Lower lobe of right lung (tissue), 2 donors: ENCODE results near the gene AGPAT3. TPM values are rescaled to one million over a fixed set of nuclear protein-coding genes. Genes with fewer than 3 reads are reported as not detected.
A peak's percentile ranks its signal among the peaks of the same experiment; 100 is the strongest.

Experiments
- ATAC-seq, 2 donors: fragments of 200-7000 bp; cut with Tn5 transposase; one replicate each; pipeline ENCODE4 v1.9.1; 2020 to 2022; ENCODE audit warnings: mild to moderate bottlenecking in 2 of 2, moderate library complexity in 2 of 2
- DNase-seq: peaks from one replicate; pipeline ENCODE4 v3.0.0-alpha.2; 2020
- H3K27ac ChIP-seq: fragments of 200-600 bp; one replicate; pipeline ENCODE4 v1.8.0; 2022
- H3K27me3 ChIP-seq: fragments of 200-600 bp; one replicate; pipeline ENCODE4 v1.8.0; 2022; ENCODE audit warnings: low read depth
- H3K36me3 ChIP-seq: fragments of 200-600 bp; one replicate; pipeline ENCODE4 v1.8.0; 2022; ENCODE audit warnings: mild to moderate bottlenecking
- H3K4me1 ChIP-seq: fragments of 200-600 bp; one replicate; pipeline ENCODE4 v1.8.0; 2022
- H3K4me3 ChIP-seq: fragments of 200-600 bp; one replicate; pipeline ENCODE4 v1.8.0; 2022; ENCODE audit warnings: mild to moderate bottlenecking
- H3K9me3 ChIP-seq: fragments of 200-600 bp; one replicate; pipeline ENCODE4 v1.8.0; 2022
- CTCF ChIP-seq: fragments of 200-600 bp; IDR thresholded peaks from one replicate; pipeline ENCODE4 v1.8.0; 2022; ENCODE audit warnings: antibody characterized with exemption, mild to moderate bottlenecking
- intact Hi-C: fragments of 100-400 bp; cut with DNase I; formaldehyde crosslinking; loops from one replicate; pipeline ENCODE4 v1.11.0; 2022
- total RNA-seq: library from RNA; stranded (reverse); fragmentation: NEBNext Ultra II Directional; extraction: Animal tissue kit (Norgen Biotek cat#: 25700); gene quantifications from one replicate; pipeline ENCODE4 v1.2.1, GENCODE V29; 2021
- donor health status: DM: no; HTN: yes; CAD: no; lungs with severe emphysema.

The AGPAT3 gene
- total RNA-seq, 1 donor from 2014 or later, result 83.3 TPM

GRCh38 chr21:43995521-43996105, 130.6 kb downstream of the AGPAT3 start:
- intact Hi-C loops, result no loop called here
- peaks cover 11% of the 10 kb centered on the region for H3K27me3 ChIP-seq
- H3K36me3 ChIP-seq, result no peaks in the 10 kb centered on the region
- no peak overlapping the region for H3K27ac ChIP-seq
- no peak for ATAC-seq
- TF ChIP-seq CTCF, result no peak
- DNase-seq, result peak; percentile 31
- no peaks in the 10 kb centered on the region for H3K4me1 ChIP-seq
- no peak overlapping the region for H3K4me3 ChIP-seq
- no peaks in the 10 kb centered on the region for H3K9me3 ChIP-seq

GRCh38 chr21:43997766-43998742, 133.0 kb downstream of the AGPAT3 start:
- ATAC-seq, result no peak
- Histone ChIP-seq H3K36me3 (no peaks in the 10 kb centered on the region), H3K9me3 (no peaks in the 10 kb centered on the region), H3K27ac (no peak overlapping the region), H3K4me1 (no peaks in the 10 kb centered on the region), H3K4me3 (no peak overlapping the region), H3K27me3 (peaks cover 11% of the 10 kb centered on the region)
- DNase-seq, result peak; percentile 30
- TF ChIP-seq CTCF, result no peak
- intact Hi-C loops, result no loop called here

DNA sequence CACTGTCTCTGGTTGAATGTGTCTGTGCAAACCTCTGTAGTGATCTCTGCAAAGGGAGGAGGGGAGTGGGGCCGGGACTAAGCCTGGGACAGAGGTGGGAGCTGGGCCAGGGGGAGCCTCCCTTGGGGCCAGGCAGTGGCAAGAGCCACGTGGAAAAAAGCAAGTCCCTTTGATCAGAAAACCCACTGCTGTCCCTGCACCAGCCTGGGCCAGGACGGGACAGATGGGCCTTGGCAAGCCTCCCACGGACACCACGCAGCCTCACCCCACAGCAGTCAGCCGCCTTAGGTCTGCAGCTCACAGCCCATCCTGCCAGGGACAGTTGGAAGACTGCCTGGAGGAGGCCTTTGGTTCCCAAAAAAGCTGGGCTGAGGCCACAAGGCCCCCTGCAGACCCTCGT, 135.3 kb downstream of the AGPAT3 start:
- ATAC-seq (no peak), DNase-seq (peak; percentile 17)
- Histone ChIP-seq H3K4me3 (no peak overlapping the region), H3K27me3 (no peaks in the 10 kb centered on the region), H3K9me3 (no peaks in the 10 kb centered on the region), H3K27ac (no peak overlapping the region), H3K36me3 (no peaks in the 10 kb centered on the region), H3K4me1 (no peaks in the 10 kb centered on the region)
- no peak for TF ChIP-seq CTCF
- intact Hi-C loops, result no loop called here

DNA sequence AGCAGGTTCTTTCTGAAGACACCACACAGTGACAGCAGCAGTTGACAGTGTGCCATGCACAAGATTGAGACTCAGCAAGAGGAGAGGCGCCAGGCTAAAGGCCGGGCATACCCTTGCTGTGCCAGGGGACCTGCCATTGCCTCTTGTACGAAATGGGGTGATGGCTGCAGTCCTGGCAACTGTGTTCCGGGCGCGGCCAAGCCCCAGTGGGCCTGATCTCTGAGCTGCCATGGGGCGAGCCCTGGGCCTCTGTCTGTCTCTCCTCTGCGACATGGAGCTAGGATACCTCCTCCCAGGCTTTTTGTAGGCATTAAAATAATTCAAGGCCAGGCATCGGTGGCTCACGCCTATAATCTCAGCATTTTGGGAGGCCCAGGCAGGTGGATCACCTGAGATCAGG, 137.5 kb downstream of the AGPAT3 start:
- Histone ChIP-seq H3K36me3 (no peaks in the 10 kb centered on the region), H3K4me1 (peaks cover 5% of the 10 kb centered on the region), H3K4me3 (no peak overlapping the region), H3K9me3 (no peaks in the 10 kb centered on the region), H3K27ac (no peak overlapping the region), H3K27me3 (no peaks in the 10 kb centered on the region)
- no peak for TF ChIP-seq CTCF
- intact Hi-C loops, result no loop called here
- DNase-seq, result peak; percentile 24
- no peak for ATAC-seq

DNA sequence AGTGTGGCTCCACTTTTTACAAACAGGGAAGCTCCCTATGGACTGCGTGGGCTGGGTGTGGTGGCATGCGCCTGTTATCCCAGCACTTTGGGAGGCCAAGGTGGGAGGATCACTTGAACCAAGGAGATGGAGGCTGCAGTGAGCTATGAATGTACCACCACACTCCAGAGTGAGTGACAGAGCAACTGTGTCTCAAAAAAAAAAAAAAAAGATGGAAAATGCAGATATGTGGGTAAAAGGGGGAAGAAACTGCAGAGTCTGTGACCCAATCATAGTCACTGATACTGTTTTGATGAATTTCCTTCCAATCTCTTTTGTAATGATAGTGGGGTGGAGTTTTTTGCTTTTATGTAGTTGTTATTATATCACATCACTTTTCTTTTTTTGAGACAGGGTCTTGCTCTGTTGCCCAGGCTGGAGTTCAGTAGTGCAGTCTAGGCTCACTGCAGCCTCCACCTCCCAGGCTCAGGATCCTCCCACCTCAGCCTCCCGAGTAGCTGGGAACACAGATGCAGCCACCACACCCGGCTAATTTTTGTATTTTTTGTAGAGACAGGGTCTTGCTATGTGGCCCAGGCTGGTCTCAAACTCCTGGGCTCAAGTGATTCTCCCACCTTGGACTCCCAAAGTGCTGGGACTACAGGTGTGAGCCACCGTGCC, 138.4 kb downstream of the AGPAT3 start:
- ATAC-seq, result no peak
- intact Hi-C loops, result no loop called here

More for the DNA sequence above, 138.4 kb downstream of the AGPAT3 start:
- peaks cover 5% of the 10 kb centered on the region for H3K4me1 ChIP-seq
- no peaks in the 10 kb centered on the region for H3K27me3 ChIP-seq
- H3K4me3 ChIP-seq, result no peak overlapping the region
- H3K27ac ChIP-seq, result no peak overlapping the region
- no peaks in the 10 kb centered on the region for H3K36me3 ChIP-seq
- DNase-seq, result peak; percentile 10
- TF ChIP-seq CTCF, result no peak
- no peaks in the 10 kb centered on the region for H3K9me3 ChIP-seq
